H1 (cell line): Measurements from ENCODE around the gene RASA1. TPM values are rescaled to one million over a fixed set of nuclear protein-coding genes. Genes with fewer than 3 reads are reported as not detected.

Experiments used
- CTCF ChIA-PET: fragments of 300-600 bp; sonication (Branson Sonifier 250); formaldehyde crosslinking; loops from one replicate; lab custom pipeline; 2021; ENCODE audit not compliant: partially characterized antibody; lab: Charles Lee
- POLR2A ChIA-PET: fragments of 300-600 bp; sonication (Branson Sonifier 250); formaldehyde crosslinking; loops from one replicate; lab custom pipeline; 2021; ENCODE audit warnings: inconsistent platforms; ENCODE audit not compliant: partially characterized antibody; lab: Charles Lee
- DNase-seq, 2 experiments: peaks; one replicate each; pipeline versions ENCODE4 v3.0.0 to v3.0.0-alpha.2; 2010 to 2022; ENCODE audit warnings: low spot score in 2 of 2, low read depth in 1 of 2, mixed read lengths in 1 of 2
- FAIRE-seq: peaks from 2 replicates; lab custom pipeline; 2011; peaks lifted over from hg19 to GRCh38; lab: Jason Lieb, UNC
- H2AFZ ChIP-seq: 2 replicates; pipeline ENCODE4 v1.8.1; 2012; ENCODE audit warnings: low read length, inconsistent platforms
- H2AK5ac ChIP-seq: 2 replicates; pipeline ENCODE4 v1.6.1; 2013; ENCODE audit warnings: low read depth, low read length
- H2BK120ac ChIP-seq: replicated peaks from 2 replicates; pipeline ENCODE3; 2013; ENCODE audit warnings: low read depth, low read length, inconsistent platforms
- H2BK12ac ChIP-seq: 2 replicates; pipeline ENCODE4 v1.6.1; 2013; ENCODE audit warnings: low read depth, low read length
- H2BK15ac ChIP-seq: 2 replicates; pipeline ENCODE4 v1.6.1; 2013; ENCODE audit warnings: low read length
- H2BK20ac ChIP-seq: 2 replicates; pipeline ENCODE4 v1.6.1; 2013; ENCODE audit warnings: low read length
- H2BK5ac ChIP-seq: 2 replicates; pipeline ENCODE4 v1.6.1; 2013; ENCODE audit warnings: low read depth, low read length
- H3K14ac ChIP-seq: 2 replicates; pipeline ENCODE4 v1.6.1; 2013; ENCODE audit warnings: inconsistent platforms; ENCODE audit not compliant: insufficient read length
- H3K18ac ChIP-seq: 2 replicates; pipeline ENCODE4 v1.6.1; 2013; ENCODE audit warnings: low read length; ENCODE audit errors: extremely low read depth
- H3K23ac ChIP-seq: 2 replicates; pipeline ENCODE4 v1.6.1; 2013; ENCODE audit warnings: inconsistent platforms; ENCODE audit not compliant: insufficient read length
- H3K23me2 ChIP-seq: 2 replicates; pipeline ENCODE4 v1.6.1; 2013; ENCODE audit warnings: low read depth, low read length
- H3K27ac ChIP-seq: 2 replicates; pipeline ENCODE4 v1.6.1; 2011; ENCODE audit warnings: low read depth, low read length, inconsistent platforms
- H3K27me3 ChIP-seq, 4 experiments: replicated peaks in 1 of 4; 1 replicate in 1 of 4; 2 replicates in 3 of 4; pipeline versions ENCODE4 v1.6.1 to v1.8.1; 2011 to 2013; ENCODE audit warnings: low read length in 3 of 4, mild to moderate bottlenecking in 3 of 4, inconsistent platforms in 2 of 4, mixed read lengths in 2 of 4, moderate library complexity in 1 of 4; ENCODE audit not compliant: control insufficient read depth in 3 of 4, insufficient read depth in 3 of 4; ENCODE audit errors: extremely low read depth in 1 of 4
- H3K36me3 ChIP-seq, 4 experiments: 2 replicates each; pipeline versions ENCODE4 v1.6.1 to v1.8.1; 2011 to 2013; ENCODE audit warnings: mild to moderate bottlenecking in 4 of 4, low read length in 3 of 4, moderate library complexity in 2 of 4, control low read depth in 1 of 4, inconsistent platforms in 1 of 4; ENCODE audit not compliant: insufficient read depth in 4 of 4, control insufficient read depth in 2 of 4
- H3K4ac ChIP-seq: replicated peaks from 2 replicates; pipeline ENCODE3; 2013; ENCODE audit warnings: low read length, low read depth, mixed read lengths, inconsistent platforms; ENCODE audit not compliant: insufficient read length
- H3K4me1 ChIP-seq, 4 experiments: replicated peaks in 1 of 4; 1 replicate in 1 of 4; 2 replicates in 3 of 4; pipeline versions ENCODE4 v1.6.1 to v1.8.1; 2011 to 2013; ENCODE audit warnings: low read length in 3 of 4, inconsistent platforms in 2 of 4, mixed read lengths in 1 of 4; ENCODE audit not compliant: insufficient read depth in 4 of 4, control insufficient read depth in 3 of 4
- H3K4me2 ChIP-seq, 2 experiments: 2 replicates each; pipeline versions ENCODE4 v1.6.1 to v1.8.1; 2011 to 2013; ENCODE audit warnings: low read depth in 2 of 2, low read length in 2 of 2, control low read depth in 1 of 2, inconsistent platforms in 1 of 2, mild to moderate bottlenecking in 1 of 2; ENCODE audit not compliant: insufficient read depth in 1 of 2
- H3K4me3 ChIP-seq, 4 experiments: fragments of 200-600, 300-600 bp in 1 of 4; sonication (generic), shearing (Covaris generic), sonication (Bioruptor Twin) in 1 of 4; 2 replicates each; pipeline versions ENCODE4 v1.5.1 to v1.8.1; 2011 to 2016; ENCODE audit warnings: low read length in 4 of 4, low read depth in 3 of 4, control low read depth in 2 of 4, inconsistent platforms in 2 of 4, mild to moderate bottlenecking in 2 of 4, mixed read lengths in 1 of 4, moderate library complexity in 1 of 4; ENCODE audit not compliant: insufficient read depth in 2 of 4; ENCODE audit errors: extremely low read depth in 1 of 4
- H3K56ac ChIP-seq: replicated peaks from 2 replicates; pipeline ENCODE3; 2013; ENCODE audit warnings: low read depth, mild to moderate bottlenecking, mixed read lengths, low read length, inconsistent platforms; ENCODE audit not compliant: insufficient read length
- H3K79me1 ChIP-seq: 2 replicates; pipeline ENCODE4 v1.6.1; 2013; ENCODE audit warnings: low read depth, low read length, control low read depth
- H3K79me2 ChIP-seq, 2 experiments: 2 replicates each; pipeline versions ENCODE4 v1.6.1 to v1.8.1; 2012 to 2013; ENCODE audit warnings: low read length in 2 of 2, mild to moderate bottlenecking in 2 of 2, inconsistent platforms in 1 of 2; ENCODE audit not compliant: insufficient read depth in 2 of 2, control insufficient read depth in 1 of 2
- H3K9ac ChIP-seq, 4 experiments: replicated peaks in 1 of 4; 1 replicate in 1 of 4; 2 replicates in 3 of 4; pipeline versions ENCODE4 v1.6.1 to v1.8.1; 2011 to 2013; ENCODE audit warnings: low read depth in 3 of 4, low read length in 3 of 4, control low read depth in 2 of 4, mild to moderate bottlenecking in 2 of 4, moderate library complexity in 2 of 4, inconsistent platforms in 1 of 4; ENCODE audit errors: extremely low read depth in 1 of 4
- H3K9me3 ChIP-seq, 2 experiments: 2 replicates each; pipeline versions ENCODE4 v1.6.1 to v1.8.1; 2012 to 2013; ENCODE audit warnings: mild to moderate bottlenecking in 2 of 2, moderate library complexity in 2 of 2, control low read depth in 1 of 2, inconsistent platforms in 1 of 2, low read depth in 1 of 2, low read length in 1 of 2, mixed read lengths in 1 of 2; ENCODE audit not compliant: insufficient read depth in 2 of 2
- H4K20me1 ChIP-seq, 2 experiments: replicated peaks in 1 of 2; 2 replicates each; pipeline versions ENCODE3 to v1.8.1; 2011 to 2013; ENCODE audit warnings: inconsistent platforms in 2 of 2, low read length in 2 of 2, mild to moderate bottlenecking in 1 of 2; ENCODE audit not compliant: insufficient read depth in 2 of 2, control insufficient read depth in 1 of 2
- H4K5ac ChIP-seq: 2 replicates; pipeline ENCODE4 v1.6.1; 2013; ENCODE audit warnings: low read length, low read depth, mixed read lengths, inconsistent platforms; ENCODE audit not compliant: insufficient read length
- H4K8ac ChIP-seq: 2 replicates; pipeline ENCODE4 v1.8.0; 2013; ENCODE audit warnings: mild to moderate bottlenecking, moderate library complexity, low read length, inconsistent platforms; ENCODE audit not compliant: insufficient read depth; ENCODE audit errors: extremely low read depth
- H4K91ac ChIP-seq: replicated peaks from 2 replicates; pipeline ENCODE3; 2013; ENCODE audit warnings: low read length, mixed read lengths, inconsistent platforms; ENCODE audit not compliant: insufficient read length
- BCL11A ChIP-seq, 2 experiments: IDR thresholded peaks; one replicate each; pipeline ENCODE4 v1.6.1; 2011; ENCODE audit warnings: low read depth in 2 of 2, low read length in 2 of 2, mild to moderate bottlenecking in 2 of 2
- CREB1 ChIP-seq: IDR thresholded peaks from 2 replicates; pipeline ENCODE4 v1.6.1; 2012; ENCODE audit warnings: inconsistent platforms
- CTCF ChIP-seq, 3 experiments: IDR thresholded peaks; 1 replicate in 2 of 3; 2 replicates in 1 of 3; pipeline versions ENCODE4 v1.5.1 to v1.6.1; 2011; ENCODE audit warnings: low read length in 3 of 3, mild to moderate bottlenecking in 3 of 3, inconsistent platforms in 2 of 3, low read depth in 1 of 3, moderate library complexity in 1 of 3; ENCODE audit not compliant: insufficient read depth in 1 of 3; ENCODE audit errors: control extremely low read depth in 1 of 3
- FOSL1 ChIP-seq: IDR thresholded peaks from 2 replicates; pipeline ENCODE4 v1.6.1; 2011; ENCODE audit warnings: mild to moderate bottlenecking, low read depth, low read length, moderate library complexity; ENCODE audit not compliant: insufficient read depth
- HDAC6 ChIP-seq: IDR thresholded peaks from one replicate; pipeline ENCODE4 v1.7.1; 2012; ENCODE audit warnings: low read depth, mild to moderate bottlenecking, inconsistent platforms, low read length, moderate library complexity
- KDM1A ChIP-seq: fragments of 200-600, 300-600 bp; sonication (generic); IDR thresholded peaks from 2 replicates; pipeline ENCODE4 v1.7.1; 2016; ENCODE audit warnings: mild to moderate bottlenecking, low read length, borderline replicate concordance
- KDM4A ChIP-seq: IDR thresholded peaks from one replicate; pipeline ENCODE4 v1.7.1; 2012; ENCODE audit warnings: low read depth, mild to moderate bottlenecking, moderate library complexity, low read length, inconsistent platforms; ENCODE audit not compliant: severe bottlenecking
- MAFK ChIP-seq: IDR thresholded peaks from 2 replicates; pipeline ENCODE4 v1.6.1; 2012; ENCODE audit warnings: low read depth, mild to moderate bottlenecking, improper control_type of control experiment, low read length
- NRF1 ChIP-seq: IDR thresholded peaks from 2 replicates; pipeline ENCODE4 v1.6.1; 2011; ENCODE audit warnings: mild to moderate bottlenecking, low read depth, low read length, improper control_type of control experiment
- PHF8 ChIP-seq: fragments of 200-600 bp; sonication (generic); conservative IDR thresholded peaks from 2 replicates; pipeline ENCODE4 v1.7.1; 2012; ENCODE audit warnings: low read depth, mild to moderate bottlenecking, inconsistent platforms, low read length, moderate library complexity
- RXRA ChIP-seq: IDR thresholded peaks from 2 replicates; pipeline ENCODE4 v1.6.1; 2011; ENCODE audit warnings: low read depth, mild to moderate bottlenecking, low read length, moderate library complexity; ENCODE audit not compliant: insufficient read depth
- SUZ12 ChIP-seq: fragments of 200-600 bp; sonication (generic); IDR thresholded peaks from 2 replicates; pipeline ENCODE4 v1.6.1; 2012; ENCODE audit warnings: mild to moderate bottlenecking, inconsistent platforms, low read length, moderate library complexity, mixed read lengths
- TBP ChIP-seq: IDR thresholded peaks from 2 replicates; pipeline ENCODE4 v1.6.1; 2011; ENCODE audit warnings: low read depth, low read length, improper control_type of control experiment
- WGBS, 2 experiments: shearing (Covaris generic) in 1 of 2; methylation state at CpG; one replicate each; pipeline versions ENCODE4 v1.1.6 to v1.1.7; 2013 to 2015; ENCODE audit warnings: low lambda C conversion rate in 2 of 2, mixed read lengths in 2 of 2, inconsistent platforms in 1 of 2, low coverage in 1 of 2, missing lambda C conversion rate in 1 of 2; ENCODE audit not compliant: insufficient replicate concordance in 2 of 2, insufficient coverage in 1 of 2, insufficient read length in 1 of 2; ENCODE audit errors: extremely low coverage in 1 of 2, missing lambda C conversion rate in 1 of 2; 5-methylcytosine and 5-hydroxymethylcytosine counted together
- polyA plus RNA-seq, 7 experiments: library from polyadenylated mRNA; depleted of rRNA in 3 of 7; stranded (reverse) in 5 of 7; unstranded in 2 of 7; fragments of >200 nt in 5 of 7; fragments of 200-250 nt in 2 of 7; gene quantifications; 1 replicate in 5 of 7; 2 replicates in 1 of 7; 4 replicates in 1 of 7; pipeline versions ENCODE4 v1.2.1 to v1.2.3, GENCODE V29; 2011 to 2013; ENCODE audit warnings: missing spikeins in 2 of 7, mixed read lengths in 2 of 7
- total RNA-seq: library from RNA; stranded (reverse); fragmentation: NEBNext Ultra II Directional; extraction: Animal tissue kit (Norgen Biotek cat#: 25700); gene quantifications from 2 replicates; pipeline ENCODE4 v1.2.1, GENCODE V29; 2021

The RASA1 gene
- total and polyA plus RNA-seq, 2 of the 8 experiments (the other 6 are each of a cell fraction or from before 2014, with no cell fraction given): 15.9 to 33.8 TPM

GRCh38 chr5:87367243-87367642, 99.6 kb downstream of the RASA1 start:
- Histone ChIP-seq H4K91ac (no peak overlapping the region), H3K36me3 (peaks cover 0 to 6% (median 0%) of the 10 kb centered on the region in 4 experiments; a peak in 1 of 8 replicates), H3K4ac (no peak overlapping the region), H3K4me2 (no peak overlapping the region), H3K23ac (no peak overlapping the region), H2BK5ac (no peak overlapping the region), H3K4me3 (no peak overlapping the region), H2BK20ac (no peak overlapping the region), H3K18ac (no peak overlapping the region), H2AFZ (no peak overlapping the region), H4K20me1 (peaks cover 0 to 1% of the 10 kb centered on the region in 2 experiments), H2BK120ac (no peak overlapping the region), H3K27me3 (no peaks in the 10 kb centered on the region), H3K9ac (no peak overlapping the region), H2AK5ac (no peak overlapping the region), H3K56ac (no peak overlapping the region), H3K14ac (no peak overlapping the region), H3K23me2 (no peaks in the 10 kb centered on the region), H3K9me3 (no peaks in the 10 kb centered on the region), H4K8ac (no peak overlapping the region), H3K4me1 (no peaks in the 10 kb centered on the region), H3K79me1 (no peaks in the 10 kb centered on the region), H2BK12ac (no peak overlapping the region), H3K79me2 (no peaks in the 10 kb centered on the region), H4K5ac (no peak overlapping the region), H2BK15ac (no peak overlapping the region), H3K27ac (no peak overlapping the region)
- no peak for FAIRE-seq
- ChIA-PET CTCF (no interaction called here), POLR2A (no interaction called here)
- no peak for DNase-seq
- 91% methylated on average over 2 of the region's 2 CpGs; no CpG with 5 or more reads in 1 of the 2 experiments for WGBS, 2 experiments
- TF ChIP-seq BCL11A (IDR thresholded peaks at IDR 0.05; ENCODE audit: low read depth in 2 of 2, low read length in 2 of 2): no peak
- no peak for TF ChIP-seq CTCF (IDR thresholded peaks at IDR 0.05; ENCODE audit: control extremely low read depth in 1 of 3, insufficient read depth in 1 of 3, low read depth in 1 of 3, low read length in 3 of 3)
- TF ChIP-seq MAFK: no peak
- no peak for TF ChIP-seq PHF8
- TF ChIP-seq SUZ12: no peak
- no peak for TF ChIP-seq KDM1A
- no peak for TF ChIP-seq TBP
- no peak for TF ChIP-seq HDAC6
- TF ChIP-seq CREB1: no peak
- no peak for TF ChIP-seq RXRA
- TF ChIP-seq FOSL1: no peak
- no peak for TF ChIP-seq NRF1
- no peak for TF ChIP-seq KDM4A
